Endothelial cell of umbilical vein (primary cell): ENCODE measurements around the gene NUP58.

Source experiments
- EZH2 ChIP-seq: IDR thresholded peaks from 2 replicates; pipeline ENCODE4 v1.6.1; 2012; ENCODE audit warnings: borderline replicate concordance, low read depth, mild to moderate bottlenecking, moderate library complexity, low read length, inconsistent platforms; ENCODE audit not compliant: severe bottlenecking
- GATA2 ChIP-seq: IDR thresholded peaks from 2 replicates; pipeline ENCODE4 v1.7.0; 2011; ENCODE audit warnings: low read depth, mild to moderate bottlenecking, moderate library complexity, mixed read lengths, low read length; ENCODE audit not compliant: insufficient read length, insufficient read depth
- JUN ChIP-seq: IDR thresholded peaks from 2 replicates; pipeline ENCODE4 v1.6.1; 2011; ENCODE audit warnings: borderline replicate concordance, low read depth; ENCODE audit not compliant: insufficient read length, insufficient read depth
- MYC ChIP-seq: IDR thresholded peaks from one replicate; pipeline ENCODE4 v1.6.1; 2011; ENCODE audit warnings: mild to moderate bottlenecking, low read depth, low read length
- POLR2A ChIP-seq: IDR thresholded peaks from 2 replicates; pipeline ENCODE4 v1.6.1; 2012; ENCODE audit warnings: low read depth, mild to moderate bottlenecking, control low read depth, low read length
- POLR2AphosphoS5 ChIP-seq: IDR thresholded peaks from 2 replicates; pipeline ENCODE4 v1.6.1; 2012; ENCODE audit warnings: low read depth, mild to moderate bottlenecking, control low read depth, low read length, moderate library complexity; ENCODE audit not compliant: insufficient read depth
- TF ChIP-seq, protein P1 (sequence below), 2 donors: IDR thresholded peaks; 1 replicate in 1 of 2; 2 replicates in 1 of 2; pipeline ENCODE4 v1.5.1; 2011; ENCODE audit warnings: low read length in 2 of 2, mild to moderate bottlenecking in 2 of 2, moderate library complexity in 2 of 2, control low read depth in 1 of 2, inconsistent platforms in 1 of 2, low read depth in 1 of 2; ENCODE audit not compliant: insufficient read depth in 1 of 2; ENCODE audit errors: extremely low read depth in 1 of 2
- TF ChIP-seq, protein P2 (sequence below): IDR thresholded peaks from 2 replicates; pipeline ENCODE4 v1.6.1; 2011; ENCODE audit not compliant: insufficient read depth, insufficient read length

DNA sequence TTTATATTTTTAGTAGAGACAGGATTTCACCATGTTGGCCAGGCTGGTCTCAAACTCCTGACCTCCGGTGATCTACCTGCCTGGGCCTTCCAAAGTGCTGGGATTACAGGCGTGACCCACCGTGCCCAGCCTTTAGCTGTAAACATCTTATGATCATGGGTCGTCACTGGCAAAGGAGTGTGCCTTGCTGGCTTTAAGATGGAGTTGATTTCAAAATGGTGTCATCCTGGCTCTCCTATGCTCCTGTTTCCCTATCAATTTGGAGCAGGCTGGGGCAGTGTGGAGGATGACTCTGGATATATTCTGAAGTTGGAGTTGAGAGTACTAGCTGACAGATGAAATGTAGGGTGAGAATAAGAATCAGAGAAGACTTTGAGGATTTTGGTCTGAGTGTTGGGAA, 51.9 kb downstream of the NUP58 start:
- TF ChIP-seq, protein P1, sequence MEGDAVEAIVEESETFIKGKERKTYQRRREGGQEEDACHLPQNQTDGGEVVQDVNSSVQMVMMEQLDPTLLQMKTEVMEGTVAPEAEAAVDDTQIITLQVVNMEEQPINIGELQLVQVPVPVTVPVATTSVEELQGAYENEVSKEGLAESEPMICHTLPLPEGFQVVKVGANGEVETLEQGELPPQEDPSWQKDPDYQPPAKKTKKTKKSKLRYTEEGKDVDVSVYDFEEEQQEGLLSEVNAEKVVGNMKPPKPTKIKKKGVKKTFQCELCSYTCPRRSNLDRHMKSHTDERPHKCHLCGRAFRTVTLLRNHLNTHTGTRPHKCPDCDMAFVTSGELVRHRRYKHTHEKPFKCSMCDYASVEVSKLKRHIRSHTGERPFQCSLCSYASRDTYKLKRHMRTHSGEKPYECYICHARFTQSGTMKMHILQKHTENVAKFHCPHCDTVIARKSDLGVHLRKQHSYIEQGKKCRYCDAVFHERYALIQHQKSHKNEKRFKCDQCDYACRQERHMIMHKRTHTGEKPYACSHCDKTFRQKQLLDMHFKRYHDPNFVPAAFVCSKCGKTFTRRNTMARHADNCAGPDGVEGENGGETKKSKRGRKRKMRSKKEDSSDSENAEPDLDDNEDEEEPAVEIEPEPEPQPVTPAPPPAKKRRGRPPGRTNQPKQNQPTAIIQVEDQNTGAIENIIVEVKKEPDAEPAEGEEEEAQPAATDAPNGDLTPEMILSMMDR (IDR thresholded peaks at IDR 0.05; ENCODE audit: extremely low read depth in 1 of 2, insufficient read depth in 1 of 2, low read depth in 1 of 2, low read length in 2 of 2): no peak
- TF ChIP-seq, protein P2, sequence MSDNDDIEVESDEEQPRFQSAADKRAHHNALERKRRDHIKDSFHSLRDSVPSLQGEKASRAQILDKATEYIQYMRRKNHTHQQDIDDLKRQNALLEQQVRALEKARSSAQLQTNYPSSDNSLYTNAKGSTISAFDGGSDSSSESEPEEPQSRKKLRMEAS: no peak
- no peak for TF ChIP-seq POLR2AphosphoS5
- TF ChIP-seq GATA2: no peak
- no peak for TF ChIP-seq JUN
- TF ChIP-seq MYC: no peak
- TF ChIP-seq POLR2A: no peak
- TF ChIP-seq EZH2: no peak
